ENCODE measurements around the gene ATPAF2. TPM values are rescaled to one million over a fixed set of nuclear protein-coding genes. Genes with fewer than 3 reads are reported as not detected.

ATPAF2 gene
- total and polyA plus RNA-seq, 7 donors: 10.3 to 28.8 (median 19.7) TPM

DNA sequence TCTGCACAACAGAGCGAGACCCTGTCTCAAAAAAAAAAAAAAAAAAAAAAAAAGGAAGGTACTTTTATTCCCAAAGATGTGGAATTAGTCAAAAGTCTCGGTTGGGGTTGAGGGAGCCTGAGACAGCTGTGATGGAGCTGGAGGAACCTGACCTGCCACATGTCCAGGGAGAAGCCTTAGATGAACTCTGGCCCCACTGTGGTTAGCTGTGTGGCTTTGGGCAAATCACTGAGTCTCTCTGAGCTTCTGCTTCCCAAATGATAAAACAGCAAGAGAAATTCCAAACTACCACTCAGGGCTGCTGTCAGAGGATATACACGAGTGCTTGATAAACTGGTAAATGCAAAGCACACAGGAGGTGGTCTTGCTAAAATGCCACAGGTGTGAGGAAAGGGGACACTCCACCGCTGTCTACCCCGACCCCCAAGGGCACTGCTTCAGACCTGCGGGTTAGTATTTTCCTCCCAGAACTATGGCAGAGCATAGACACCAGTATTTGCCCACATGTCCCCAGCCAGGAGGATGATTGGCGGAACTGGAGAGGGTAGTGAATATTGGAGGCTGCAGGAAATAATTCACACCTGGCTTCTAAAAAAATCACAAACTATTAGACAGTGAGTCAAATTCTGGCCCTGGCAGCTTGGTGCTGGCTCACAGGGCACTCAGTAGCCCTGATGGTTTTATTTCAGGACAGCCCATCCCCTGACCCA, 51.6 kb downstream of the ATPAF2 start:
- Histone ChIP-seq H3K36me3 (peaks cover 0 to 10% (median 0%) of the 10 kb centered on the region in 4 donors), H3K27ac (no peak overlapping the region), H3K4me1 (no peaks in the 10 kb centered on the region), H3K4me3 (no peak overlapping the region), H3K9me3 (no peaks in the 10 kb centered on the region), H3K27me3 (no peaks in the 10 kb centered on the region)
- no peak for DNase-seq
- intact Hi-C loops (cut with DNase I): no loop called here
- TF ChIP-seq EP300 (IDR thresholded peaks at IDR 0.05): no peak
- 88 to 90% methylated on average over 7 of the region's 7 CpGs for WGBS, 2 donors

DNA sequence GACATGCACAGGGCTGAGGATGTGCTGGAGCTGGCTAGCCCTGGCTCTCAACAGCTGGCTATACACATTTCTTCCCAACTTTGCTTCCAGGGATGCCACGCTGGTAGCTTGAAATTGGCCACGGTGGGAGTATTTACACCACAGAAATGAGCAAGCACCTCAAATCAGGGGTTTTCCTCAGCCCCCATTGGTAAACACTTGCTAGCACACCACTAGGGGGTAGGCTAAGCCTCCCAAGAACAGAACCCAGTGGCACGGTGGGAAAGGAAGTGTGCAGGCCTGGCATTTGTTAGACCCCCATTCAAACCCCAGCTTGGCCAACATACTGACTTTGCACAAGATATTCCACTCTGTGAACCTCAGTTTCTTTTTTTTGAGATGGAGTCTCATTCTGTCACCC, 53.4 kb downstream of the ATPAF2 start:
- Histone ChIP-seq H3K36me3 (peaks cover 0 to 10% (median 0%) of the 10 kb centered on the region in 4 donors), H3K27ac (no peak overlapping the region), H3K9me3 (no peaks in the 10 kb centered on the region), H3K27me3 (no peaks in the 10 kb centered on the region), H3K4me1 (no peaks in the 10 kb centered on the region), H3K4me3 (no peak overlapping the region)
- TF ChIP-seq EP300 (IDR thresholded peaks at IDR 0.05): no peak
- no peak for TF ChIP-seq POLR2A (IDR thresholded peaks at IDR 0.05)
- TF ChIP-seq, protein P1, sequence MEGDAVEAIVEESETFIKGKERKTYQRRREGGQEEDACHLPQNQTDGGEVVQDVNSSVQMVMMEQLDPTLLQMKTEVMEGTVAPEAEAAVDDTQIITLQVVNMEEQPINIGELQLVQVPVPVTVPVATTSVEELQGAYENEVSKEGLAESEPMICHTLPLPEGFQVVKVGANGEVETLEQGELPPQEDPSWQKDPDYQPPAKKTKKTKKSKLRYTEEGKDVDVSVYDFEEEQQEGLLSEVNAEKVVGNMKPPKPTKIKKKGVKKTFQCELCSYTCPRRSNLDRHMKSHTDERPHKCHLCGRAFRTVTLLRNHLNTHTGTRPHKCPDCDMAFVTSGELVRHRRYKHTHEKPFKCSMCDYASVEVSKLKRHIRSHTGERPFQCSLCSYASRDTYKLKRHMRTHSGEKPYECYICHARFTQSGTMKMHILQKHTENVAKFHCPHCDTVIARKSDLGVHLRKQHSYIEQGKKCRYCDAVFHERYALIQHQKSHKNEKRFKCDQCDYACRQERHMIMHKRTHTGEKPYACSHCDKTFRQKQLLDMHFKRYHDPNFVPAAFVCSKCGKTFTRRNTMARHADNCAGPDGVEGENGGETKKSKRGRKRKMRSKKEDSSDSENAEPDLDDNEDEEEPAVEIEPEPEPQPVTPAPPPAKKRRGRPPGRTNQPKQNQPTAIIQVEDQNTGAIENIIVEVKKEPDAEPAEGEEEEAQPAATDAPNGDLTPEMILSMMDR (IDR thresholded peaks at IDR 0.05): no peak
- no peak for TF ChIP-seq POLR2AphosphoS5 (IDR thresholded peaks at IDR 0.05)
- no peak for DNase-seq
- WGBS, 2 donors: 74 to 81% methylated on average over 3 of the region's 3 CpGs
- intact Hi-C loops (cut with DNase I): no loop called here

DNA sequence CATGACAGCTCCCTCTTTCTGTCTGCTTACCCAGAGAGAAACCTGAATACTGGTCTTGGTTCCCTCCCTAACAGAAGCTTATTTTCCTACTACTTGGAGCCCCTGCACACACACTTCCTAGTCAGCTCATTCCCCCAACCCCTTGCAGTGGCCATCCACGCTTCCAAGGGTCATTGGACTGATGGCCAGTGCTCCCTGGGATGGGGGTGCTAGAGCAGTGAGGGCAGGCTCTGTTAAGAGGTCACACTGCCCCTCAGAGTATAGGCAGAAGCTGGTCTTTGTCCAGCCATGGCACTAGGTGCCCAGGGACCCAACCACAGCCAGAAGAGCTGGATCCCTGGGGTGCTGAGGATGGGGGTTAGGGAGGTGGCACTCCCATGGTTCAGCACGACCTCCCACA, 53.8 kb downstream of the ATPAF2 start:
- H3K27me3 ChIP-seq: no peaks in the 10 kb centered on the region
- peaks cover 0 to 10% (median 0%) of the 10 kb centered on the region in 4 donors for H3K36me3 ChIP-seq
- intact Hi-C loops (cut with DNase I): no loop called here
- DNase-seq: no peak
- WGBS, 2 donors: 81 to 86% methylated on average over 2 of the region's 2 CpGs
- H3K4me1 ChIP-seq: no peaks in the 10 kb centered on the region
- no peak overlapping the region for H3K27ac ChIP-seq
- H3K9me3 ChIP-seq: no peaks in the 10 kb centered on the region
- no peak overlapping the region for H3K4me3 ChIP-seq
- TF ChIP-seq, protein P1 (IDR thresholded peaks at IDR 0.05): no peak
- TF ChIP-seq POLR2AphosphoS5 (IDR thresholded peaks at IDR 0.05) (no peak), POLR2A (IDR thresholded peaks at IDR 0.05) (no peak), EP300 (IDR thresholded peaks at IDR 0.05) (no peak)

DNA sequence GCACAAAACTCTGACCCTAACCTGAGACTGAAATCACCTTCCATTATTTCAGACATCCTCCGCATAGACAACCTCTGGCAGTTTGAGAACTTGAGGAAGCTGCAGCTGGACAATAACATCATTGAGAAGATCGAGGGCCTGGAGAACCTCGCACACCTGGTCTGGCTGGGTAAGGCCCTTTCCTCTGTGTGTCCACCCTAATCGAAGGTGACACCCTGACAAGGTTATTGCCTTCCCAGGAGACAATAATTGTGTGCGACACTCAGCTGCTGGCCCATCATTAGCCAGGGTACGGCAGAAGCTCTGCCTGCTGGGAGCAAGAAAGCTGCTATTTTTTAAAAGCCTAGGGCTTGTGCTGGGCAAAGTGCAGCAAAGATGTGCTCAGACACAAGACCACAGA, 55.2 kb downstream of the ATPAF2 start:
- DNase-seq: no peak
- WGBS, 2 donors: 87 to 93% methylated on average over 6 of the region's 6 CpGs
- Histone ChIP-seq H3K27ac (no peak overlapping the region), H3K9me3 (no peaks in the 10 kb centered on the region), H3K36me3 (peaks cover 0 to 9% (median 0%) of the 10 kb centered on the region in 4 donors), H3K4me3 (no peak overlapping the region), H3K4me1 (no peaks in the 10 kb centered on the region), H3K27me3 (no peaks in the 10 kb centered on the region)
- intact Hi-C loops (cut with DNase I): no loop called here
- TF ChIP-seq EP300 (IDR thresholded peaks at IDR 0.05): no peak
- TF ChIP-seq POLR2A (IDR thresholded peaks at IDR 0.05): no peak
- TF ChIP-seq, protein P1 (IDR thresholded peaks at IDR 0.05): no peak
- no peak for TF ChIP-seq POLR2AphosphoS5 (IDR thresholded peaks at IDR 0.05)

DNA sequence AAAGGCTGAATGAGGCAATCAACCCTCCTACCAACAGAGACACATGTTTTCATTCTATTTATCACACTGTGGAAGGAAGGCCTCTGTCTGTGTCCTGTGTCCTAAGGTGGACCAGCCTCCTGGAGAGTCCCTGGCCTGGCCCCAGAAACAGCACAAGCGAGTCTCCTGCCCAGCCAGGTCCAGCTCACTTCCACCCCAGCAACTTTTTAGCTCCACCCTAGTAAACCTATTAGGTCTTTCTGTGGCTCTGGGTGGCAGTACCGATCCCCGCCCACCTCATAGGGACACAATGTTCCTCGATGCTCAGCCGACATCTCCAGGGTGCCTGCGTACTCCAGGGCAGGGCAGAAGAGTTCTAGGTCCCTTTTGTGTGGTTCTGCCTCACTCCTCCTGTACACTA, 55.6 kb downstream of the ATPAF2 start:
- no peak for DNase-seq
- Histone ChIP-seq H3K27ac (no peak overlapping the region), H3K9me3 (no peaks in the 10 kb centered on the region), H3K4me3 (no peak overlapping the region), H3K36me3 (peaks cover 0 to 5% (median 0%) of the 10 kb centered on the region in 4 donors), H3K27me3 (no peaks in the 10 kb centered on the region), H3K4me1 (no peaks in the 10 kb centered on the region)
- WGBS, 2 donors: 50 to 83% methylated on average over 6 of the region's 6 CpGs
- intact Hi-C loops (cut with DNase I): no loop called here
- TF ChIP-seq, protein P1 (IDR thresholded peaks at IDR 0.05): no peak
- TF ChIP-seq EP300 (IDR thresholded peaks at IDR 0.05) (no peak), POLR2A (IDR thresholded peaks at IDR 0.05) (no peak), POLR2AphosphoS5 (IDR thresholded peaks at IDR 0.05) (no peak)

Measured in sigmoid colon (tissue), 7 donors.